Measurements from ENCODE around the gene CFHR3. TPM values are rescaled to one million over a fixed set of nuclear protein-coding genes. Genes with fewer than 3 reads are reported as not detected.

The CFHR3 gene
- total and polyA plus RNA-seq, 9 of the 15 experiments (the other 6 are each of a cell fraction or from before 2014, with no cell fraction given): 0.14 to 0.47 (median 0.24) TPM

- TF ChIP-seq ZNF764 (CRISPR knock-in tag; IDR thresholded peaks at IDR 0.05; ENCODE audit: low read depth) (no peak), POLR2G (IDR thresholded peaks at IDR 0.05; ENCODE audit: low read depth, low read length) (no peak), PCBP2 (IDR thresholded peaks at IDR 0.05; ENCODE audit: low read depth, low read length, poor library complexity, severe bottlenecking) (no peak), HDAC3 (IDR thresholded peaks at IDR 0.05; ENCODE audit: borderline replicate concordance, partially characterized antibody) (no peak), SRSF9 (IDR thresholded peaks at IDR 0.05; ENCODE audit: borderline replicate concordance, low read depth, low read length) (no peak), SRSF7 (optimal IDR thresholded peaks at IDR 0.05; ENCODE audit: low read depth, low read length) (no peak), RAD21 (CRISPR knock-in tag; conservative IDR thresholded peaks at IDR 0.05 in 1 of 2, IDR thresholded peaks at IDR 0.05 in 1 of 2) (no peak)
These were observed 42.1 kb upstream of the CFHR3 start (continued) for GRCh38 chr1:196732526-196732925.

- BruUV-seq (replicated peaks): no TSS peak
- Histone ChIP-seq H2AFZ (ENCODE audit: low read depth, low read length) (no peak overlapping the region), H3K4me1 (replicated peaks in 1 of 2; ENCODE audit: control insufficient read depth in 2 of 2, insufficient read depth in 2 of 2, low read length in 2 of 2) (no peaks in the 10 kb centered on the region), H3K36me3 (ENCODE audit: control insufficient read depth, insufficient read depth, low read length) (peaks cover 8% of the 10 kb centered on the region; the same call in 2 of the 3 replicates), H3K27me3 (ENCODE audit: control insufficient read depth in 2 of 2, insufficient read depth in 2 of 2, low read length in 2 of 2) (no peaks in the 10 kb centered on the region), H4K20me1 (replicated peaks; ENCODE audit: control insufficient read depth, insufficient read depth, low read length) (no peaks in the 10 kb centered on the region), H3K9me1 (ENCODE audit: control insufficient read depth, insufficient read depth, low read length) (no peaks in the 10 kb centered on the region), H3K79me2 (ENCODE audit: control insufficient read depth, insufficient read depth, low read length) (no peaks in the 10 kb centered on the region), H3K27ac (ENCODE audit: extremely low read depth, low read depth, low read length) (no peak overlapping the region), H3K4me2 (ENCODE audit: insufficient read depth, low read length) (no peak overlapping the region), H3K9me3 (replicated peaks; ENCODE audit: control insufficient read depth, insufficient read depth, low read depth, low read length) (no peaks in the 10 kb centered on the region; the same call in 1 of the 2 replicates), H3K9ac (ENCODE audit: insufficient read depth in 1 of 2, low read depth in 2 of 2, low read length in 2 of 2) (no peak overlapping the region), H3K4me3 (no peak overlapping the region)
- DNase-seq (ENCODE audit: extremely low read depth in 1 of 4, low spot score in 3 of 4) (no peak), FAIRE-seq (no peak), ATAC-seq (no peak)
- TF ChIP-seq C11orf30 (IDR thresholded peaks at IDR 0.05; ENCODE audit: low read depth) (no peak), BRCA1 (IDR thresholded peaks at IDR 0.05) (no peak), BRCA1 (CRISPR knock-in tag; IDR thresholded peaks at IDR 0.05) (no peak), RFX5 (IDR thresholded peaks at IDR 0.05; ENCODE audit: low read depth, low read length) (no peak), NCOR1 (IDR thresholded peaks at IDR 0.05) (no peak), ZNF449 (CRISPR knock-in tag; IDR thresholded peaks at IDR 0.05) (no peak)
- ChIA-PET CTCF (ENCODE audit: low intra/inter-chr PET ratio) (no interaction called here), POLR2A (no interaction called here)
- intact Hi-C loops (cut with micrococcal nuclease): no loop called here
- 34% methylated on average over 11 of the region's 11 CpGs for WGBS (ENCODE audit: insufficient coverage, low coverage, missing lambda C conversion rate)
- in situ Hi-C loops (cut with MboI): loop anchor here (25.0 kb wide), 1 partner anchor 629 kb away; no protein-coding TSS in a partner anchor
These were observed 41.3 kb upstream of the CFHR3 start for GRCh38 chr1:196733091-196733970.

All from K562 (cell line).